HCT116 (cell line): ENCODE results near the gene CBL.

Source experiments
- CBX3 ChIP-seq: IDR thresholded peaks from 2 replicates; pipeline ENCODE4 v1.6.1; 2012; ENCODE audit warnings: low read depth
- EGR1 ChIP-seq: IDR thresholded peaks from 2 replicates; pipeline ENCODE4 v1.6.1; 2012; ENCODE audit warnings: low read depth
- ELF1 ChIP-seq: IDR thresholded peaks from 2 replicates; pipeline ENCODE4 v1.6.1; 2012; ENCODE audit warnings: low read depth, borderline replicate concordance
- EZH2 ChIP-seq: fragments of 200-600 bp; sonication (generic); IDR thresholded peaks from 2 replicates; pipeline ENCODE4 v1.6.1; 2017; ENCODE audit warnings: antibody characterized with exemption, mixed run types
- EZH2phosphoT487 ChIP-seq: fragments of 200-600 bp; IDR thresholded peaks from 2 replicates; pipeline ENCODE4 v1.6.1; 2018; ENCODE audit warnings: antibody characterized with exemption, borderline replicate concordance
- POLR2A ChIP-seq: IDR thresholded peaks from 2 replicates; pipeline ENCODE4 v1.7.0; 2011; ENCODE audit warnings: borderline replicate concordance; ENCODE audit not compliant: insufficient read depth, insufficient read length; ENCODE audit errors: extremely low read depth
- POLR2AphosphoS5 ChIP-seq: IDR thresholded peaks from 2 replicates; pipeline ENCODE4 v1.6.1; 2011; ENCODE audit warnings: mild to moderate bottlenecking, low read depth, low read length, moderate library complexity
- RAD21 ChIP-seq: IDR thresholded peaks from 2 replicates; pipeline ENCODE4 v1.6.1; 2012; ENCODE audit warnings: low read depth, mild to moderate bottlenecking
- TF ChIP-seq, protein P1 (sequence below), 3 experiments: fragments of 200-600 bp in 1 of 3; sonication (generic) in 1 of 3; IDR thresholded peaks in 2 of 3; conservative IDR thresholded peaks in 1 of 3; 2 replicates each; pipeline ENCODE4 v1.5.1; 2012 to 2017; ENCODE audit warnings: low read depth in 2 of 3, low read length in 2 of 3, antibody characterized with exemption in 1 of 3, borderline replicate concordance in 1 of 3, control low read depth in 1 of 3, mild to moderate bottlenecking in 1 of 3, mixed read lengths in 1 of 3, mixed run types in 1 of 3, moderate library complexity in 1 of 3; ENCODE audit not compliant: insufficient read depth in 1 of 3
- TF ChIP-seq, protein P2 (sequence below): IDR thresholded peaks from 2 replicates; pipeline ENCODE4 v1.6.1; 2012
- TF ChIP-seq, protein P3 (sequence below): IDR thresholded peaks from 2 replicates; pipeline ENCODE4 v1.6.1; 2012; ENCODE audit warnings: low read depth

DNA sequence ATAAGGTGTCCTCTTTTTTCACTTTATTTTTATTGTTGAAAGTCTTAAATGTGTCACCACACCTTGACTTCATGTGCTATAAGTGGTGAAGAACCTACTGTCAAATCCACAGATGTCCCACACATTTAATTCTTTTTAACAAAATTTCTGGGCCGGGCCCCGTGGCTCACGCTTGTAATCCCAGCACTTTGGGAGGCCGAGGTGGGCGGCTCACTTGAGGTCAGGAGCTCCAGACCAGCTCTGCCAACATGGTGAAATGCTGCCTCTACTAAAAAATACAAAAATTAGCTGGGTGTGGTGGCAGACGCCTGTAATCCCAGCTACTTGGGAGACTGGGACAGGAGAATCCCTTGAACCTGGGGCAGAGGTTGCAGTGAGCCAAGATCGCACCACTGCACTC lies 3.0 kb downstream of the CBL start:
- TF ChIP-seq, protein P1, sequence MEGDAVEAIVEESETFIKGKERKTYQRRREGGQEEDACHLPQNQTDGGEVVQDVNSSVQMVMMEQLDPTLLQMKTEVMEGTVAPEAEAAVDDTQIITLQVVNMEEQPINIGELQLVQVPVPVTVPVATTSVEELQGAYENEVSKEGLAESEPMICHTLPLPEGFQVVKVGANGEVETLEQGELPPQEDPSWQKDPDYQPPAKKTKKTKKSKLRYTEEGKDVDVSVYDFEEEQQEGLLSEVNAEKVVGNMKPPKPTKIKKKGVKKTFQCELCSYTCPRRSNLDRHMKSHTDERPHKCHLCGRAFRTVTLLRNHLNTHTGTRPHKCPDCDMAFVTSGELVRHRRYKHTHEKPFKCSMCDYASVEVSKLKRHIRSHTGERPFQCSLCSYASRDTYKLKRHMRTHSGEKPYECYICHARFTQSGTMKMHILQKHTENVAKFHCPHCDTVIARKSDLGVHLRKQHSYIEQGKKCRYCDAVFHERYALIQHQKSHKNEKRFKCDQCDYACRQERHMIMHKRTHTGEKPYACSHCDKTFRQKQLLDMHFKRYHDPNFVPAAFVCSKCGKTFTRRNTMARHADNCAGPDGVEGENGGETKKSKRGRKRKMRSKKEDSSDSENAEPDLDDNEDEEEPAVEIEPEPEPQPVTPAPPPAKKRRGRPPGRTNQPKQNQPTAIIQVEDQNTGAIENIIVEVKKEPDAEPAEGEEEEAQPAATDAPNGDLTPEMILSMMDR (IDR thresholded peaks at IDR 0.05 in 2 of 3, conservative IDR thresholded peaks at IDR 0.05 in 1 of 3; ENCODE audit: borderline replicate concordance in 1 of 3, insufficient read depth in 1 of 3, low read depth in 2 of 3, low read length in 2 of 3): no peak
- TF ChIP-seq EZH2phosphoT487 (no peak), EZH2 (no peak), ELF1 (no peak), EGR1 (no peak), POLR2A (no peak), CBX3 (no peak), RAD21 (no peak), POLR2AphosphoS5 (no peak)
- TF ChIP-seq, protein P2, sequence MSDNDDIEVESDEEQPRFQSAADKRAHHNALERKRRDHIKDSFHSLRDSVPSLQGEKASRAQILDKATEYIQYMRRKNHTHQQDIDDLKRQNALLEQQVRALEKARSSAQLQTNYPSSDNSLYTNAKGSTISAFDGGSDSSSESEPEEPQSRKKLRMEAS: no peak
- TF ChIP-seq, protein P3, sequence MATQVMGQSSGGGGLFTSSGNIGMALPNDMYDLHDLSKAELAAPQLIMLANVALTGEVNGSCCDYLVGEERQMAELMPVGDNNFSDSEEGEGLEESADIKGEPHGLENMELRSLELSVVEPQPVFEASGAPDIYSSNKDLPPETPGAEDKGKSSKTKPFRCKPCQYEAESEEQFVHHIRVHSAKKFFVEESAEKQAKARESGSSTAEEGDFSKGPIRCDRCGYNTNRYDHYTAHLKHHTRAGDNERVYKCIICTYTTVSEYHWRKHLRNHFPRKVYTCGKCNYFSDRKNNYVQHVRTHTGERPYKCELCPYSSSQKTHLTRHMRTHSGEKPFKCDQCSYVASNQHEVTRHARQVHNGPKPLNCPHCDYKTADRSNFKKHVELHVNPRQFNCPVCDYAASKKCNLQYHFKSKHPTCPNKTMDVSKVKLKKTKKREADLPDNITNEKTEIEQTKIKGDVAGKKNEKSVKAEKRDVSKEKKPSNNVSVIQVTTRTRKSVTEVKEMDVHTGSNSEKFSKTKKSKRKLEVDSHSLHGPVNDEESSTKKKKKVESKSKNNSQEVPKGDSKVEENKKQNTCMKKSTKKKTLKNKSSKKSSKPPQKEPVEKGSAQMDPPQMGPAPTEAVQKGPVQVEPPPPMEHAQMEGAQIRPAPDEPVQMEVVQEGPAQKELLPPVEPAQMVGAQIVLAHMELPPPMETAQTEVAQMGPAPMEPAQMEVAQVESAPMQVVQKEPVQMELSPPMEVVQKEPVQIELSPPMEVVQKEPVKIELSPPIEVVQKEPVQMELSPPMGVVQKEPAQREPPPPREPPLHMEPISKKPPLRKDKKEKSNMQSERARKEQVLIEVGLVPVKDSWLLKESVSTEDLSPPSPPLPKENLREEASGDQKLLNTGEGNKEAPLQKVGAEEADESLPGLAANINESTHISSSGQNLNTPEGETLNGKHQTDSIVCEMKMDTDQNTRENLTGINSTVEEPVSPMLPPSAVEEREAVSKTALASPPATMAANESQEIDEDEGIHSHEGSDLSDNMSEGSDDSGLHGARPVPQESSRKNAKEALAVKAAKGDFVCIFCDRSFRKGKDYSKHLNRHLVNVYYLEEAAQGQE: no peak
